GM21723 (cell line): ENCODE results near the gene LOXL4.

Experiments used
- ATAC-seq: cut with Tn5 transposase; IDR thresholded peaks from one replicate; pipeline ENCODE4 v1.9.1; 2021; ENCODE audit warnings: mild to moderate bottlenecking, moderate library complexity; ENCODE audit not compliant: unreplicated experiment

LOXL4 gene

GRCh38 chr10:98201760-98202159 is 66.2 kb downstream of the LOXL4 start:
- no peak for ATAC-seq
